GM21528 (cell line): ENCODE results near the gene WDFY4.

ENCODE experiments used
- ATAC-seq: cut with Tn5 transposase; IDR thresholded peaks from one replicate; pipeline ENCODE4 v1.9.1; 2021; ENCODE audit warnings: mild to moderate bottlenecking, moderate library complexity; ENCODE audit not compliant: unreplicated experiment, low FRiP score

The WDFY4 gene

GRCh38 chr10:48932831-48933664 is 248.4 kb downstream of the WDFY4 start:
- ATAC-seq, result no peak

GRCh38 chr10:48934672-48935501 is 250.2 kb downstream of the WDFY4 start:
- no peak for ATAC-seq

DNA sequence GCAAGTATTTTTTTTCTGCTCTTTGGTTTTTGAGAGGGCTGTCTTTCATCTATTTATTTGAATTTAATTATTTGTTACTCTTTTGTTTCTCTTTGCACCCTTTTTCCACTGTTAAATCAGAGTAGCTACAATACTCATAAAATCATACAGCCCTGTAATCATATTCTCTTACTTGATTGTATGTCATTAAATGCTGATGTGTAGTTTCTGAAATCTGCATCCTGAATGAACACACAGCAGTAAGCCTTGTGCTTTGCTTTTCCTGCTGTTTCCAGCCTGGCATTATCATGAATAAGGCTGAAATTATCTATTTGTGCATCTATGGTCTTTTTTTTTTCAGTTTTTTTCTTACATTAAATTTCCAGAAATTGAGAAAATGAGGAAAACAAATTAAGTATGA is 250.9 kb downstream of the WDFY4 start:
- no peak for ATAC-seq

DNA sequence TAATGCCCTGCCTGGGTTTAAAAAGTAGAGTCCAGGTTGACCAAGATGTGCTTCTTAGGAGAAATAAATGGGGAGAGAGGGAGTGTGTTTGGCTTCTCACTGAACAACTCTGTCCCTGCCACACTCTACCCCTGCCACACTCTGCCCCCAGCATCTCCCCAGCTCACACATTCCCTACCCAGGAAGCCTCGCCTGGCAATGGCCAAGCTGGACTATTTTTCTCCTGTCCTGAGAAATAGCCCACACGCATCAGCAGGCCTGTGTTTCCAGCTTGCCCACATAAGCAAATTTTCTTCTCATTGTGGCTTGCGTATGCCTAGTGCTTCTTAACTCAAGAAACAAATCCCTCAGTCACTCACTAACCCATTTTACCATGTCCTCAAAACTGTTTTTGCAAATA is 253.1 kb downstream of the WDFY4 start:
- no peak for ATAC-seq

GRCh38 chr10:48938281-48938680 is 253.6 kb downstream of the WDFY4 start:
- ATAC-seq, result no peak

GRCh38 chr10:48938990-48939536 is 254.4 kb downstream of the WDFY4 start:
- no peak for ATAC-seq

DNA sequence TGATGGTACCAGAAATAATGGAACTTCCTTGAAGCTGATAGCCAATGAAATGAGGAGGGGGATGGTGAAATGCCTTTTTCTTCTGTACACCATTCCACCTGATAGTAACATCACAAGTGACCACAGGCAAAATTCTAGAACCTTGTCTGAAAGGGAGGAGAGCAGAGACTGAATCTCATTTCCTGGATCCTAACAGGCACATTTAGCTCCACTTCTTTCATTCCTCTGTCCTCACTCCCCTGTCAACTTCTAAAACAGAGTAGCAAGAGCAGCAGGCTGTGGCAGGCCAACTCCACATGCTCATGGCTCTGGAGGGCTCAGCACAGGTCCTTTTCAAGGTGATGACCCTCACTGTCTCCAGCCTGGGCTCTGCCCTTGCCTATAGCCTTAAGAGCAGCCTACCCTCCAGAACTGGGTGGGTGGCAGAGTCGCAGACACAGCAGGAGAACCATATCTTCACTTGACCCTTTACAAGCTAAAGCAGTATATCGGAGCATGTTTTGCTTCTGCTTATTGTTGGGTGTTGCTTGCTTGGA is 255.2 kb downstream of the WDFY4 start, which contains the start of gene LRRC18:
Gene LRRC18, minus strand, starts transcription at position 51 of the 536 bp plus-strand sequence. CDS start 25,685 bp downstream, outside the sequence.
- ATAC-seq, result no peak

DNA sequence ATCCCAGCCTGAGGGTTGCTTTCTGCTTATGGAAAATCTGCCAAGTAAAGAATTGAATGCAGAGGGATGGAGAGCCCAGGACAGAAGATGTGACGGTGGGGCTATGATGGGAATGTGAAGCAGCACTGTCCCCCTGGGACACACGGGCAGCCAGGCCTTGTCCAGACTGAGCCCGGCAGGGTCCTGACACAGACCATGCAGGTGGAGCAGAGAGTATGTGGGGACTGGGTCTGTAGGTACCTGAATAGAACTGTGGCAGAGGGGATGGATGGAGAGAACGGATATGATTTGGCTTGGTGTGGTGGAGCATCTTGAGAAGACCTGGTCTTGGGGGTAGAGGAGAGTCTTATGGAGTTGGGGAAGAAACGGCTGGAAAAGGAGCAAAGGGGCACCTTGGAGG is 255.7 kb downstream of the WDFY4 start:
- ATAC-seq, result no peak

GRCh38 chr10:48940958-48941357 is 256.3 kb downstream of the WDFY4 start:
- no peak for ATAC-seq

- no peak for ATAC-seq
Measured at GRCh38 chr10:48941427-48942075, 256.9 kb downstream of the WDFY4 start.

- no peak for ATAC-seq
Measured at GRCh38 chr10:48943096-48943495, 258.4 kb downstream of the WDFY4 start.

DNA sequence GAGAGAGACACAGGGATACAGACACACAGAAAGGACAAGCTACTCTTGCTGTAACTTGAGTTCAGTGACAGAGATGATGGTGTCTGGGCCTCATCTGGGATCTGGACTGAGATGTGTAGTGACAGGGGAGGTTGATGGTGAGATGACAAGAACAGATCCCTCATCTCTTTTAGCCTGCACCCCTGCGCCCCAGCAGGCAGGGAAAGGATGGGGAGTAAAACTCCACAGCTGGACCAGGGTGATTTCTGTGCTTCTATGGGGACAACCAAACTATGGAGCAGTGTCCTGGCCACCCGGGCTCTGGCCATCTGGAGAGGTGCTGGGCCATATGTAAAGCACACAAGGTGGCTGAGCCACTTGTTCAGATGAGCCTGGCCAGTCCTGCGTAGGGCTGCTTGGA is 259.5 kb downstream of the WDFY4 start:
- no peak for ATAC-seq

DNA sequence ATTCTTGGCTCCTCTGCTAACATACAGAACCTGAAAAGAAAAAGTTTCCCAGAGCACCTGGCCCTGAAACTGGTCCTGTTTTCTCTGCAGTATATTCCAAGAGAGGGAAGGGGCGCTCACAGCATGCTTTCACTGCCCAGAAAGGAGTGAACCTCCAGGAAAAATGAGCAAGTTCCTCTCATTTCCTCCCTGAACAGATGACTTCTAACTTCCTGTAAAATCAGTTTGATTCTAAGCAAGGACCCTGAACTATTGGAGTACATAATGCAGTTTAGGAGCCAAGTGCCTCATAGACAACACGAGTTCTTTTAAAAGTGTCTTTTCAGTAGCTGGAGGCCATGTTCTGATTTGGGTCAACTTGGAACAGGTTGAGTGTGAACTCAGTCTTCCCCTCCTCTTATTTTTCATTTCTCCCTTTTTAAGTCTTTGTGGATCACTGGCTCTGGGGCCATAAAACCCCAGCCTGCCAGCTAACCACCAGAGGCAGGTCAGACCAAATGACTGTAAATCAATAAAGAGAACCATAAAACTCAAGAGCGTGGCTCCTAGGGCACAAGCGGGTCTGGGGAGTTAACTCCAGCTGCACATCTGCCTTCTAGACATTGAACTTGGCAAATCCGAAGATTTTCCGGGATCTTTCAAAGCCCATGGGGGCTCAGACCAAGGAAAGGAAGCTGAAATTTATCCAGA is 260.9 kb downstream of the WDFY4 start:
- no peak for ATAC-seq

DNA sequence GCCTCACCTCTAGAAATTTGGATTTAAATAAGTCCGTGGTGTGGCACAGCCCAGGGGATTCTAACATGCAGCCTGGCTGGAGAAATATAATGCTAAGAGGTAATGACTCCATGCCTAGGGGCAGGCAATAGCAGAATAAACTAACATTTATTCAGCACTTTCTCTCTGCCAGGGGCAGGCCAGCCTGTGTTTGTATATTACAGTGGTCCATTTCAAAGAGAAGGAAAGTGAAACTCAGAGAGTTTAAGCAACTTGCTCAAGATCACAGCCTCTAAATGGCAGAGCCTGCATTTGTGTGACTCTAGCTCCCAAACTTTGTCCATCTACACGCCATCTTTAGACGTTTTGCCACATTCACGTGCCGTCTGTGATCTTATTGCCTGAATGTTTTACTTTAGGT is 261.7 kb downstream of the WDFY4 start:
- no peak for ATAC-seq

GRCh38 chr10:48946891-48947500 is 262.3 kb downstream of the WDFY4 start:
- ATAC-seq, result no peak

DNA sequence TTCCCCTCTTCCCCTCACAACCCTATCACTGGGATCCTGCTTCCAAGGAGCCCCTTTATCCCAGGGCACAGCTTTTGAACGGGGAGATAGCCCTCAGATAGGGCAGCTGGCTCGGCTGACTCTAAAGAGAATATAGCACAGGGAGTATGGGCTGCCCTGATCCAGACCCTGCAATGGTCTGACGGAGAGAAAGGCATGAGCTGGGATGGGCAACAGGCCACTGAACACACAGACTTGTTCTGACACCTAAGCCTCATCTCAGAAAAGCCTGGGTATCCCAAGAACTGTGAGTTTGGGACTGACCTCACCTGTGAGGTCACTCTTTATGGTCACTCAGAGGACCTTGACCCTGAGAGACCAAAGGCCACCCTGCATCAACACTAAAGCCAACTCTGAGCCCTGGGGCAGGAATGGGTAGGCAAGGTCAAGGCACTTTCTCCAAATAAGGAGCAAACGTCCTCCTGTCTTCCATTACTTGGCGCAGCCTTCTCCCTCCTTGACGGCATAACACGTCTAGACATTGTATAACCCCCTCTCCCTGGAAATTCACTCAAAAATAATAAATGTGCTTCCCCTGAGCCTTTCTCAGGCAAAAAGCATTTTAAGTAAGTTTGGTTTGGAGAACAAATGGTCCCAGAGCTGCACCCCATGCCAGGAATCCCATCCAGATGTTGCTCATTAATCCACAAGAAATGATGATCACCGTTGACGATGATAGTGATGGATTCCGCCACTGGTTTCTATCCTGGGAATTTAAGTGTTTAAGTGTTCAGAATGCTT is 263.2 kb downstream of the WDFY4 start:
- no peak for ATAC-seq

GRCh38 chr10:48948470-48949037 is 263.9 kb downstream of the WDFY4 start:
- ATAC-seq, result no peak

- ATAC-seq, result no peak
Measured at GRCh38 chr10:48951707-48952106, 267.0 kb downstream of the WDFY4 start.
